K562 (cell line): ENCODE results near the gene LAMC1. TPM values are rescaled to one million over a fixed set of nuclear protein-coding genes. Genes with fewer than 3 reads are reported as not detected.

Source experiments
- ATAC-seq: fragments of 200-7000 bp; cut with Tn5 transposase; 3 replicates; pipeline ENCODE4 v1.9.1; 2020; ENCODE audit warnings: moderate library complexity
- BruUV-seq: library from RNA; stranded (reverse); fragments of 400-500 nt; replicated peaks from 2 replicates; lab custom pipeline; 2021; lab: Mats Ljungman, UMichigan
- CTCF ChIA-PET: fragments of 300-600 bp; formaldehyde crosslinking; extraction: SDS; loops from one replicate; lab custom pipeline; 2021; ENCODE audit warnings: low intra/inter-chr PET ratio; lab: Yijun Ruan, JAX
- POLR2A ChIA-PET: fragments of 300-600, 350-650 bp; sonication (Branson Sonifier 250); formaldehyde crosslinking; extraction: SDS; loops from one replicate; lab custom pipeline; 2021; ENCODE audit warnings: antibody characterized with exemption, inconsistent platforms; lab: Yijun Ruan, JAX
- DNase-seq, 4 experiments: peaks; one replicate each; pipeline versions ENCODE4 v3.0.0 to v3.0.0-alpha.2; 2011 to 2018; ENCODE audit warnings: low spot score in 3 of 4, mixed read lengths in 3 of 4; ENCODE audit errors: extremely low read depth in 1 of 4
- FAIRE-seq: peaks from 2 replicates; lab custom pipeline; 2011; peaks lifted over from hg19 to GRCh38; lab: Jason Lieb, UNC
- H2AFZ ChIP-seq: 2 replicates; pipeline ENCODE4 v1.6.0; 2011; ENCODE audit warnings: low read depth, low read length, control low read depth, inconsistent platforms
- H3K27ac ChIP-seq: fragments of 200-600 bp; 3 replicates; pipeline ENCODE4 v1.8.0; 2011; ENCODE audit warnings: low read depth, mild to moderate bottlenecking, control low read depth, inconsistent platforms, low read length, moderate library complexity, mixed read lengths; ENCODE audit errors: extremely low read depth
- H3K27me3 ChIP-seq, 2 experiments: fragments of 300-600 bp in 1 of 2; 2 replicates in 1 of 2; 3 replicates in 1 of 2; pipeline versions ENCODE4 v1.6.0 to v1.8.0; 2011; ENCODE audit warnings: inconsistent platforms in 2 of 2, low read length in 2 of 2, mild to moderate bottlenecking in 1 of 2, mixed read lengths in 1 of 2, moderate library complexity in 1 of 2; ENCODE audit not compliant: control insufficient read depth in 2 of 2, insufficient read depth in 2 of 2
- H3K36me3 ChIP-seq: fragments of 300-600 bp; 3 replicates; pipeline ENCODE4 v1.8.0; 2011; ENCODE audit warnings: mild to moderate bottlenecking, low read length, inconsistent platforms; ENCODE audit not compliant: control insufficient read depth, insufficient read depth
- H3K4me1 ChIP-seq, 2 experiments: fragments of 200-600 bp in 1 of 2; replicated peaks in 1 of 2; 2 replicates in 1 of 2; 3 replicates in 1 of 2; pipeline versions ENCODE4 v1.5.1 to v1.8.0; 2011; ENCODE audit warnings: inconsistent platforms in 2 of 2, low read length in 2 of 2, mild to moderate bottlenecking in 1 of 2, mixed read lengths in 1 of 2, moderate library complexity in 1 of 2; ENCODE audit not compliant: control insufficient read depth in 2 of 2, insufficient read depth in 2 of 2
- H3K4me2 ChIP-seq: 2 replicates; pipeline ENCODE4 v1.6.1; 2011; ENCODE audit warnings: low read length, control low read depth, inconsistent platforms, mixed read lengths; ENCODE audit not compliant: insufficient read depth
- H3K4me3 ChIP-seq: fragments of 200-600 bp; sonication (generic), shearing (Covaris generic); 2 replicates; pipeline ENCODE4 v1.5.1; 2016; ENCODE audit warnings: control low read depth, inconsistent platforms
- H3K79me2 ChIP-seq: fragments of 200-600 bp; 3 replicates; pipeline ENCODE4 v1.8.0; 2011; ENCODE audit warnings: low read length, inconsistent platforms; ENCODE audit not compliant: control insufficient read depth, insufficient read depth
- H3K9ac ChIP-seq, 2 experiments: 2 replicates each; pipeline versions ENCODE4 v1.6.0 to v1.6.1; 2011; ENCODE audit warnings: low read depth in 2 of 2, low read length in 2 of 2, control low read depth in 1 of 2, inconsistent platforms in 1 of 2, mild to moderate bottlenecking in 1 of 2, mixed read lengths in 1 of 2; ENCODE audit not compliant: insufficient read depth in 1 of 2
- H3K9me1 ChIP-seq: one replicate; pipeline ENCODE4 v1.6.0; 2011; ENCODE audit warnings: inconsistent platforms, mild to moderate bottlenecking, low read length, moderate library complexity; ENCODE audit not compliant: control insufficient read depth, insufficient read depth
- H3K9me3 ChIP-seq: replicated peaks from 2 replicates; pipeline ENCODE4 v1.5.1; 2011; ENCODE audit warnings: low read depth, low read length, inconsistent platforms; ENCODE audit not compliant: control insufficient read depth, insufficient read depth
- H4K20me1 ChIP-seq: replicated peaks from 2 replicates; pipeline ENCODE4 v1.6.1; 2011; ENCODE audit warnings: low read length, inconsistent platforms, mixed read lengths; ENCODE audit not compliant: control insufficient read depth, insufficient read depth
- BCL6 ChIP-seq: fragments of 250-450 bp; sonication (Bioruptor Pico); IDR thresholded peaks from 2 replicates; pipeline ENCODE4 v1.4.0; 2020
- FOXJ2 ChIP-seq: fragments of 200-800 bp; sonication (Bioruptor generic); IDR thresholded peaks from 2 replicates; pipeline ENCODE4 v1.6.1; 2016; ENCODE audit warnings: missing genetic modification characterization, missing compliant biosample characterization
- PCBP1 ChIP-seq: fragments of 200-400 bp; formaldehyde crosslinking; IDR thresholded peaks from 2 replicates; pipeline ENCODE4 v1.6.1; 2018; ENCODE audit warnings: mild to moderate bottlenecking, low read depth, low read length; ENCODE audit not compliant: poor library complexity, severe bottlenecking
- SIN3B ChIP-seq: fragments of 450-650 bp; IDR thresholded peaks from 2 replicates; pipeline ENCODE4 v1.6.1; 2017; ENCODE audit warnings: low read depth, mild to moderate bottlenecking, moderate library complexity
- TEAD1 ChIP-seq, 2 experiments: fragments of 450-650 bp in 1 of 2; sonication (generic) in 1 of 2; formaldehyde crosslinking; IDR thresholded peaks; 2 replicates each; pipeline versions ENCODE4 v1.4.0 to v1.8.0; 2020 to 2022; ENCODE audit warnings: mild to moderate bottlenecking in 2 of 2, missing genetic modification reagents in 1 of 2
- ZNF695 ChIP-seq: fragments of 450-650 bp; formaldehyde crosslinking; IDR thresholded peaks from 2 replicates; pipeline ENCODE4 v1.4.0; 2020; ENCODE audit warnings: mild to moderate bottlenecking, moderate library complexity
- WGBS: fragments of 100-300 bp; shearing (Covaris generic); methylation state at CpG from one replicate; pipeline ENCODE4 v1.1.6; 2016; ENCODE audit warnings: low coverage, mixed read lengths; ENCODE audit not compliant: insufficient coverage; ENCODE audit errors: missing lambda C conversion rate; 5-methylcytosine and 5-hydroxymethylcytosine counted together
- in situ Hi-C: fragments of 300-500 bp; cut with MboI; formaldehyde crosslinking; loops from 4 replicates; pipeline ENCODE4 v1.15.0; 2018; ENCODE audit warnings: inconsistent platforms, mixed read lengths
- intact Hi-C: fragments of 100-400 bp; cut with micrococcal nuclease; formaldehyde crosslinking; loops from 2 replicates; pipeline ENCODE4 v1.14.2; 2022
- polyA plus RNA-seq, 8 experiments: library from polyadenylated mRNA; depleted of rRNA in 4 of 8; stranded (reverse) in 5 of 8; unstranded in 3 of 8; fragments of >200 nt; fragmentation: Nextera tagmentation in 2 of 8; fragmentation: Illumina TruSeq in 1 of 8; extraction: Ambion mirVana in 2 of 8; extraction: Trizol in 1 of 8; gene quantifications; 2 replicates each; pipeline versions ENCODE4 v1.2.1 to v1.2.3, GENCODE V29; 2011 to 2014; ENCODE audit warnings: inconsistent platforms in 1 of 8, missing spikeins in 1 of 8
- total RNA-seq, 7 experiments: library from RNA; depleted of rRNA in 6 of 7; stranded (reverse); fragments of >200 nt in 6 of 7; fragmentation: Illumina TruSeq in 2 of 7; extraction: Trizol in 2 of 7; gene quantifications; 2 replicates each; pipeline versions ENCODE4 v1.2.1 to v1.2.3, GENCODE V29; 2011 to 2021; ENCODE audit warnings: low replicate concordance in 1 of 7
- TF ChIP-seq, protein P1 (sequence below): conservative IDR thresholded peaks from 2 replicates; pipeline ENCODE4 v1.6.1; 2011; ENCODE audit warnings: low read depth, mild to moderate bottlenecking, low read length; ENCODE audit not compliant: control insufficient read depth
- TF ChIP-seq, protein P2 (sequence below), 2 experiments: fragments of 450-650 bp; formaldehyde crosslinking in 1 of 2; IDR thresholded peaks; 2 replicates each; pipeline versions ENCODE4 v1.4.0 to v1.6.1; 2014 to 2020; ENCODE audit warnings: mild to moderate bottlenecking in 2 of 2, borderline replicate concordance in 1 of 2, low read depth in 1 of 2

LAMC1 gene
- total and polyA plus RNA-seq, 9 of the 15 experiments (the other 6 are each of a cell fraction or from before 2014, with no cell fraction given), result 0.07 to 0.71 (median 0.13) TPM; not detected in 2

DNA sequence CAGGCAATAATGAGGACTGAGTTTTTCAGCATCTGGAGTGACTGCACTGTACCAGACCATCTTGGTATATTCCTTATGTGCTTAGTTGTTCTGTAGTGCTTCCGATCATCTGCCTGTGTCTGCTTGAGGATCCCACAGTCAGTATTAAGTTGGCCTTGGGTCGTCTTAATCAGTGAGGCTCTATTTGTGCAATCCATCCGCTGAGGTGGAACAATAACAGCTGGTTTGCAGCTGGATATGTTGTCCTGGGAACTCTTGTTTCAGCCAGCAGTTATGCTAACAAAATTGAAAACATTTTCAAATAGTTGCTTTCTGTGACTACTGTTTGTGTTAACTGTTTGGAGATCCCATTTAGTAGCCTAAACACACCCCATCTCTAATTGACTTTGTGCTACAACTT, 73.7 kb downstream of the LAMC1 start:
- Histone ChIP-seq H3K9me3 (no peaks in the 10 kb centered on the region), H3K79me2 (no peaks in the 10 kb centered on the region), H4K20me1 (no peaks in the 10 kb centered on the region), H3K4me1 (no peaks in the 10 kb centered on the region), H3K27ac (no peak overlapping the region), H3K4me2 (no peak overlapping the region), H3K36me3 (no peaks in the 10 kb centered on the region), H3K27me3 (peaks cover 8 to 10% of the 10 kb centered on the region in 2 experiments), H3K9me1 (no peaks in the 10 kb centered on the region), H2AFZ (no peak overlapping the region), H3K9ac (no peak overlapping the region), H3K4me3 (no peak overlapping the region)
- in situ Hi-C loops (no loop called here), intact Hi-C loops (no loop called here)
- ChIA-PET CTCF (no interaction called here), POLR2A (no interaction called here)
- no peak for DNase-seq
- TF ChIP-seq, protein P1, sequence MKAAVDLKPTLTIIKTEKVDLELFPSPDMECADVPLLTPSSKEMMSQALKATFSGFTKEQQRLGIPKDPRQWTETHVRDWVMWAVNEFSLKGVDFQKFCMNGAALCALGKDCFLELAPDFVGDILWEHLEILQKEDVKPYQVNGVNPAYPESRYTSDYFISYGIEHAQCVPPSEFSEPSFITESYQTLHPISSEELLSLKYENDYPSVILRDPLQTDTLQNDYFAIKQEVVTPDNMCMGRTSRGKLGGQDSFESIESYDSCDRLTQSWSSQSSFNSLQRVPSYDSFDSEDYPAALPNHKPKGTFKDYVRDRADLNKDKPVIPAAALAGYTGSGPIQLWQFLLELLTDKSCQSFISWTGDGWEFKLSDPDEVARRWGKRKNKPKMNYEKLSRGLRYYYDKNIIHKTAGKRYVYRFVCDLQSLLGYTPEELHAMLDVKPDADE, result no peak
- TF ChIP-seq TEAD1 (CRISPR knock-in tag; IDR thresholded peaks at IDR 0.05) (no peak), PCBP1 (no peak), BCL6 (CRISPR knock-in tag) (no peak), SIN3B (no peak), FOXJ2 (tag) (no peak), ZNF695 (CRISPR knock-in tag) (no peak)
- TF ChIP-seq, protein P2, sequence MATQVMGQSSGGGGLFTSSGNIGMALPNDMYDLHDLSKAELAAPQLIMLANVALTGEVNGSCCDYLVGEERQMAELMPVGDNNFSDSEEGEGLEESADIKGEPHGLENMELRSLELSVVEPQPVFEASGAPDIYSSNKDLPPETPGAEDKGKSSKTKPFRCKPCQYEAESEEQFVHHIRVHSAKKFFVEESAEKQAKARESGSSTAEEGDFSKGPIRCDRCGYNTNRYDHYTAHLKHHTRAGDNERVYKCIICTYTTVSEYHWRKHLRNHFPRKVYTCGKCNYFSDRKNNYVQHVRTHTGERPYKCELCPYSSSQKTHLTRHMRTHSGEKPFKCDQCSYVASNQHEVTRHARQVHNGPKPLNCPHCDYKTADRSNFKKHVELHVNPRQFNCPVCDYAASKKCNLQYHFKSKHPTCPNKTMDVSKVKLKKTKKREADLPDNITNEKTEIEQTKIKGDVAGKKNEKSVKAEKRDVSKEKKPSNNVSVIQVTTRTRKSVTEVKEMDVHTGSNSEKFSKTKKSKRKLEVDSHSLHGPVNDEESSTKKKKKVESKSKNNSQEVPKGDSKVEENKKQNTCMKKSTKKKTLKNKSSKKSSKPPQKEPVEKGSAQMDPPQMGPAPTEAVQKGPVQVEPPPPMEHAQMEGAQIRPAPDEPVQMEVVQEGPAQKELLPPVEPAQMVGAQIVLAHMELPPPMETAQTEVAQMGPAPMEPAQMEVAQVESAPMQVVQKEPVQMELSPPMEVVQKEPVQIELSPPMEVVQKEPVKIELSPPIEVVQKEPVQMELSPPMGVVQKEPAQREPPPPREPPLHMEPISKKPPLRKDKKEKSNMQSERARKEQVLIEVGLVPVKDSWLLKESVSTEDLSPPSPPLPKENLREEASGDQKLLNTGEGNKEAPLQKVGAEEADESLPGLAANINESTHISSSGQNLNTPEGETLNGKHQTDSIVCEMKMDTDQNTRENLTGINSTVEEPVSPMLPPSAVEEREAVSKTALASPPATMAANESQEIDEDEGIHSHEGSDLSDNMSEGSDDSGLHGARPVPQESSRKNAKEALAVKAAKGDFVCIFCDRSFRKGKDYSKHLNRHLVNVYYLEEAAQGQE (IDR thresholded peaks at IDR 0.05; ENCODE audit: borderline replicate concordance), result no peak
- TF ChIP-seq, protein P2 (CRISPR knock-in tag; IDR thresholded peaks at IDR 0.05; ENCODE audit: low read depth), result no peak
- 0% methylated on average over 3 of the region's 3 CpGs for WGBS
- no peak for FAIRE-seq
- no TSS peak for BruUV-seq
- ATAC-seq, result no peak
